HG02678 (cell line): ENCODE measurements around the gene MAP3K3.
A peak's percentile ranks its signal among the peaks of the same experiment; 100 is the strongest.
"Not testable (repeated sequence)": the region's sequence is repeated elsewhere in the genome, so short reads cannot be mapped to it uniquely, and the experiment has no call there.

Experiments
- ATAC-seq: cut with Tn5 transposase; IDR thresholded peaks from one replicate; pipeline ENCODE4 v1.9.1; 2021; ENCODE audit warnings: mild to moderate bottlenecking, moderate library complexity; ENCODE audit not compliant: unreplicated experiment

Gene MAP3K3

GRCh38 chr17:63703556-63704258 is 81.5 kb downstream of the MAP3K3 start:
- no peak for ATAC-seq

DNA sequence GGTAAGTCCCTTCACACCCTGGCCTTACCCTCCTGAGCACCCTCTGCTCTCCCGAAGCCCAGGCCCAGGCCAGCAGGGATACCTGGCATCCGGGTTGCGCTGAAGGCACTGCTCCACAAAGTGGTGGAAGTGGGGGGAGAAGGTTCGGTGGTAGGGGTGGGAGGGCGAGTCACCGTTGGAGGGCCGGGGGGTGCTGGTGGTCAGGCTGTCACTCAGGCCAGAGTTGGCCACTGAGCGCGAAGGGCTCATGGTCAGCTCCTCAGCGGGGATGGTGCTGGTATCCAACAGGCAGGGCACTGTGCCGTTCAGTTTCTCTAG is 82.0 kb downstream of the MAP3K3 start:
- no peak for ATAC-seq

- ATAC-seq = no peak
These were observed 82.6 kb downstream of the MAP3K3 start for GRCh38 chr17:63704836-63705235.

DNA sequence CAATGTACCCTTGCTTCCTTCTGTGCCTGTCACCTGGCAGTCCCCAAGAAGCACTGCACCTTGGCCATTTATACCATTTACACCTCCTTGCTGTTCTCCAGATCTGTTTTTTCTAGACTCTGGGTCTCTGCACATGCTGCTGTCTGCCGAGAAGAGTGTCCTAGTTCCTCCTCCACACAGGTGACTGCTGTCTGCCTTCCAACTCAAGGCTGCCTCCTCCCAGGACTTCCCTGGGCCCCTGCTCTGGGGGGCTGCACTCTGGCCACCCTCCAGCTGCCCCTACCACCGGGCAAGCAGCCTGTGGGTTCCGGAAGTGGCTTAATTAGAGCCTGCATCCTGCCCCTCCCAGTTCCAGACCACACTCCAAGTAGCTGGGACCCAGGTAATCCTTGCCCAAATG is 83.4 kb downstream of the MAP3K3 start:
- no peak for ATAC-seq

GRCh38 chr17:63706336-63707082 is 84.3 kb downstream of the MAP3K3 start:
- ATAC-seq = no peak

DNA sequence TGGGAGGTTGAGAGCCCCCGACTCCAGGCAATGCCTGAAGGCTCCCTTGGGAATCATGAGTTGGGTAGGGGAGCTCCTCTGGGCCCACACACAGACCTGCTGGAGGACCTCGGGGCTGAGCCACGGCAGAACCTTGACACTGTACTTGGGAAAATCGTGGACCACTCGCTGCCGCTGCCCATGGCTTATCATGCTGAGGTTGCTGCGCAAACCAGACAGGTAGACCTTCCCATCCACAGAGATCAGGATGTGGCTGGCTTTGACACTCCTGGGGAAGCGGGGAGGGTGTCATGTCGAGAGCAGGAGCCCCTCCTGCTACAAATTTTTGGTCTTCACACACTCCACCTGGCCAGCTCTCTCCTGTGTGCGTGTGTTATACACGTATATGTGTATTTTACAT is 84.9 kb downstream of the MAP3K3 start:
- no peak for ATAC-seq

DNA sequence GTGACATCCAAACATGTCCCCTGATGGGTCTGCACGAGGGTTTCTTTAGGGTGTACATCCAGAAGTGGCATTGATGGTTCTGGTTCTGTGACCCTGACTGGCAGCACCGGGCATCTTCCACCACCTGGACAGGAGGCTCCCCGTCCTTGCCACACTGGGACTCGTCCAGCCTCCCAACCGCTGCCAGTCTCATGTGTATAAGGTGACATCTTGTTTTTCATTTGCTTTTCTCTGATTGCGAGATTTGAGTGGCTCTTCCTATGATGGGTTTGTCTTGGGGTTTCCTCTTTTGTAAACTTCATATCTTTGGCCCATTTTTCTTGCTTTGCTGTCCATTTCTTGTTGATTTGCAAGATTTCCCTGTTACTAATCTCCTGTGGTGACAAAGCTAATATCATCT is 86.9 kb downstream of the MAP3K3 start:
- no peak for ATAC-seq

- no peak for ATAC-seq
These were observed 92.5 kb downstream of the MAP3K3 start for GRCh38 chr17:63714550-63715277.

GRCh38 chr17:63716426-63716825 is 94.2 kb downstream of the MAP3K3 start:
- no peak for ATAC-seq

DNA sequence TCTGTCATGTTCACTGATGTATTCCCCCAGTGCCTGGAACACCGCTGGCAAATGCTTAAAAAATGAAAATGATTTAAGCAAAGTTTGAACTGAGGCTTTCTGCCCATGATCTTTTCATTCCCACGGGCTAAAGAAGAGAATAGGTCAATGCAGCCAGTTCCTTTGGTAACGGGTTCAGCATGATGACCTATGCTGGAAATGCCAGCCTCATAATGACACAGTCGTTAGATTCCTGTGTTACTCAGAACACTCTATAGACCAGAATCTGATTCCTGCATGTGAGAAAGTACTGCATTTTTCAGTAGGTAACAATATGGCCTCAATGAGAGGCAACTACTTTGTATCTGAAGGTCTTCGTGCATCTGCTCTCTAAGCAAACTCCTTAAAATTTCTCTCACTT is 96.8 kb downstream of the MAP3K3 start:
- no peak for ATAC-seq

GRCh38 chr17:63720194-63720593 is 98.0 kb downstream of the MAP3K3 start:
- not testable (repeated sequence) for ATAC-seq

DNA sequence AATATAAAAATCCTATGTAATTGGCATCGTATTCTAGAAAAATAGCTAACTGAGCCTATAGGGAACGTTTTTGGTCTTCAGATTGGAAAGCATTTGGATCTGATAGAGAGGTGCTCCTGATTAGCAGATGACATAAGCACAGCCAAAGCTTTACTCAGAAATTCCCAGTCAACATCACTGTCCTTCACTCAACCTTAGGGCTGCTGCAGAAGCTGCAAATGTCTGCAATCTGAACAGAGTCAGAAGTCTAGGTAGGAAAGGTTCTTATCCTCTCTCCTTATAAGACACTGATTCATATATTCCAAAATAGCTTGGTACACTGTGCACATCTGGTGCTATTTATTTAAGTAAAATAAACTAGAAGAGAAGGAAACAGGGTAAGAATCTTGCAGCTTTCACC is 100.2 kb downstream of the MAP3K3 start:
- ATAC-seq = no peak

DNA sequence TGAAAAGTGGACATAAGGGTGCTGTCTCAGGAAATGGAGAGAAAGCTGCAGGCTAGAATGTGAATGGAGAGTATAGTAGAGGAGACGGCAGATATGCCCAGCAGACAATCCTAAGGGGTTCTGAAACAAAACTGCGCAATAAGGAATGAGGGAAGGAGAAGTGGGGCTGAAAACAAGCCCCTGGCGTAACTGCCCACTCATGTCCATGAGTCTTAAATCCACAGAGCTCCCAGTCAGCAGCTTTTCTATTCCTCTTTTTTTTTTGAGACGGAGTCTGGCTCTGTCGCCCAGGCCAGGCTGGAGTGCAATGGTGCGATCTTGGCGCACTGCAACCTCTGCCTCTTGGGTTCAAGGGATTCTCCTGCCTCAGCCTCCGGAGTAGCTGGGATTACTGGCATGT is 113.5 kb downstream of the MAP3K3 start:
- ATAC-seq = no peak

DNA sequence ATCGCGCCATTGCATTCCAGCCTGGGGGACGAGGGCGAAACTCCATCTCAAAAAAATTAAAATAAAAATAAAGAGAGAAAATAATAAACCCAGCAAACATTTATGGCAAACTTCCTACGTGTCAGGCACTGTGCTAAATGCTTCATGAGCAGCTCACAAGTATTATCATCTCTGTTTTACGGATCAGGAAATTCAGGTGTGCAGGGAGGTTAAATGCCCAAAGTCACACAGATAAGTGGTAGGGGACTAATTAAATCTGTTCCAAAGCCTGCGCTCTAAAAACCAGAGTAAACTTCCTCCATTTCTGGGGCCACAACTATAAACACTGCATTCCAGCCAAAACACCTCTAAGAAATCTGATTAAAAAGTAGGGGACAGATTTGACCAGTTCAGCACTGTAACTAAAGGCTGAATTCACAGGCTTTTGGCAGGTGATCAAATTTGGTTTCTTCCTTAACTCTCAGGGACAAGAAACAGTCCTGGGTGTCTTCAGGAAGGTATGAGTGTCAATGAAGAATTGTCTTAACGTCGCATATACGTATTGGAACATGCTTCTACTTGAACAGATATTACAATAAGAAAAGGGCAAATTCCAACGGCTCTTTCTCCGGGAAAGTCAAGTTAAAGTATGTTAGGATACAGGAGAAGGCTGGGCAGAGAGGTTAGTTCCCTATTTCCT is 118.4 kb downstream of the MAP3K3 start:
- no peak for ATAC-seq

DNA sequence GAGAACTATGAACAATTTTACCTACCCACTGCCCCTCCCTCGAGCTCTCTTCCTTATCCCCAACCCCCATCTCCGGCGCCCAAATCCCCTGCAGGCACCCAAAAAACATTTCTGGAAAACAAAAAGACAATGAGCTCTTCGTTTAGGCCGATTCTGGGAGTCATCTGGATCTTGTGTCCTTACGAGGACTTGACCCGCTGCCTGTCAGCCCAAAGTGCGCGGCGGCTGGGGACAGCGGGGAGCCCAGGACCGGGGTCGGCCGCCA is 118.9 kb downstream of the MAP3K3 start:
- ATAC-seq = peak; percentile 1

GRCh38 chr17:63741408-63742173 is 119.4 kb downstream of the MAP3K3 start, which contains the start of gene STRADA:
STRADA (minus strand) TSS chr17:63741799; CDS start chr17:63728369, 13,430 bp downstream.
- peak; percentile 91 for ATAC-seq
